Liver (tissue), 9 donors: ENCODE results near the gene CALML6. TPM values are rescaled to one million over a fixed set of nuclear protein-coding genes. Genes with fewer than 3 reads are reported as not detected.

Source experiments
- DNase-seq: peaks from one replicate; pipeline ENCODE4 v3.0.0-alpha.2; 2017; ENCODE audit warnings: low spot score
- H3K27ac ChIP-seq, 2 donors: one replicate each; pipeline ENCODE4 v1.7.0; 2013; ENCODE audit warnings: inconsistent platforms in 2 of 2, low read length in 2 of 2, control low read depth in 1 of 2, low read depth in 1 of 2, mild to moderate bottlenecking in 1 of 2
- H3K27me3 ChIP-seq, 4 donors: one replicate each; pipeline versions ENCODE4 v1.6.1 to v1.7.0; 2013; ENCODE audit warnings: low read length in 3 of 4, inconsistent platforms in 1 of 4, mild to moderate bottlenecking in 1 of 4, moderate library complexity in 1 of 4; ENCODE audit not compliant: control insufficient read depth in 4 of 4, insufficient read depth in 4 of 4
- H3K36me3 ChIP-seq, 4 donors: one replicate each; pipeline versions ENCODE4 v1.6.1 to v1.7.0; 2013; ENCODE audit warnings: low read length in 3 of 4, mild to moderate bottlenecking in 3 of 4, low read depth in 1 of 4, moderate library complexity in 1 of 4; ENCODE audit not compliant: control insufficient read depth in 4 of 4, insufficient read depth in 3 of 4
- H3K4me1 ChIP-seq, 4 donors: one replicate each; pipeline versions ENCODE4 v1.6.1 to v1.7.0; 2013; ENCODE audit warnings: low read length in 3 of 4, mild to moderate bottlenecking in 3 of 4, moderate library complexity in 1 of 4; ENCODE audit not compliant: control insufficient read depth in 4 of 4, insufficient read depth in 4 of 4
- H3K4me3 ChIP-seq, 3 donors: one replicate each; pipeline versions ENCODE4 v1.6.1 to v1.7.0; 2013; ENCODE audit warnings: low read length in 3 of 3, control low read depth in 1 of 3, low read depth in 1 of 3, mild to moderate bottlenecking in 1 of 3
- H3K9ac ChIP-seq, 2 donors: one replicate each; pipeline ENCODE4 v1.7.0; 2013; ENCODE audit warnings: low read length in 2 of 2, mild to moderate bottlenecking in 2 of 2, moderate library complexity in 2 of 2, control low read depth in 1 of 2, low read depth in 1 of 2
- H3K9me3 ChIP-seq, 4 donors: one replicate each; pipeline versions ENCODE4 v1.6.1 to v1.7.0; 2013; ENCODE audit warnings: low read length in 3 of 4; ENCODE audit not compliant: control insufficient read depth in 4 of 4
- EGR1 ChIP-seq, 2 donors: IDR thresholded peaks; 2 replicates each; pipeline ENCODE4 v1.6.1; 2016 to 2018; ENCODE audit warnings: antibody characterized with exemption in 2 of 2, low read depth in 2 of 2
- FOXA1 ChIP-seq: IDR thresholded peaks from 2 replicates; pipeline ENCODE4 v1.6.1; 2016; ENCODE audit warnings: antibody characterized with exemption
- FOXA2 ChIP-seq: IDR thresholded peaks from 2 replicates; pipeline ENCODE4 v1.6.1; 2016; ENCODE audit warnings: antibody characterized with exemption
- GABPA ChIP-seq, 2 donors: IDR thresholded peaks in 1 of 2; conservative IDR thresholded peaks in 1 of 2; 2 replicates each; pipeline ENCODE4 v1.6.1; 2016; ENCODE audit warnings: antibody characterized with exemption in 2 of 2, mild to moderate bottlenecking in 1 of 2, moderate library complexity in 1 of 2
- HNF4A ChIP-seq, 2 donors: conservative IDR thresholded peaks; 2 replicates each; pipeline ENCODE4 v1.6.1; 2016; ENCODE audit warnings: antibody characterized with exemption in 2 of 2, mild to moderate bottlenecking in 2 of 2
- HNF4G ChIP-seq: IDR thresholded peaks from 2 replicates; pipeline ENCODE4 v1.6.1; 2016; ENCODE audit warnings: antibody characterized with exemption
- JUND ChIP-seq, 2 donors: IDR thresholded peaks; 2 replicates each; pipeline ENCODE4 v1.6.1; 2016; ENCODE audit warnings: antibody characterized with exemption in 2 of 2
- NR2F2 ChIP-seq: IDR thresholded peaks from 2 replicates; pipeline ENCODE4 v1.6.1; 2016; ENCODE audit warnings: antibody characterized with exemption
- RAD21 ChIP-seq, 2 donors: IDR thresholded peaks; 2 replicates each; pipeline ENCODE4 v1.6.1; 2016; ENCODE audit warnings: antibody characterized with exemption in 2 of 2, mild to moderate bottlenecking in 2 of 2
- RXRA ChIP-seq, 2 donors: IDR thresholded peaks; 2 replicates each; pipeline ENCODE4 v1.6.1; 2017 to 2018; ENCODE audit warnings: antibody characterized with exemption in 2 of 2, mild to moderate bottlenecking in 1 of 2
- SP1 ChIP-seq: IDR thresholded peaks from 2 replicates; pipeline ENCODE4 v1.6.1; 2018; ENCODE audit warnings: antibody characterized with exemption, mild to moderate bottlenecking
- TAF1 ChIP-seq: conservative IDR thresholded peaks from 2 replicates; pipeline ENCODE4 v1.6.1; 2016; ENCODE audit warnings: antibody characterized with exemption, mild to moderate bottlenecking
- YY1 ChIP-seq: IDR thresholded peaks from 2 replicates; pipeline ENCODE4 v1.6.1; 2016; ENCODE audit warnings: antibody characterized with exemption, mild to moderate bottlenecking
- WGBS: extraction: QIAGEN DNeasy Blood & Tissue Kit; methylation state at CpG from one replicate; pipeline ENCODE4 v1.1.7; 2013; 5-methylcytosine and 5-hydroxymethylcytosine counted together
- polyA plus RNA-seq, 2 donors: library from polyadenylated mRNA; stranded (reverse) in 1 of 2; unstranded in 1 of 2; fragments of 200-250 nt in 1 of 2; fragments of >200 nt in 1 of 2; fragmentation: Nextera tagmentation in 1 of 2; extraction: Ambion mirVana in 1 of 2; gene quantifications; one replicate each; pipeline versions ENCODE4 v1.2.1 to v1.2.3, GENCODE V29; 2013 to 2015
- total RNA-seq, 2 donors: library from RNA; depleted of rRNA; stranded (reverse); fragments of >200 nt; gene quantifications; one replicate each; pipeline ENCODE4 v1.2.3, GENCODE V29; 2014
- TF ChIP-seq, protein P1 (sequence below): IDR thresholded peaks from 2 replicates; pipeline ENCODE4 v1.6.1; 2016; ENCODE audit warnings: antibody characterized with exemption
- TF ChIP-seq, protein P2 (sequence below): IDR thresholded peaks from 2 replicates; pipeline ENCODE4 v1.6.1; 2016; ENCODE audit warnings: antibody characterized with exemption, mild to moderate bottlenecking
- TF ChIP-seq, protein P3 (sequence below): fragments of 150-350 bp; IDR thresholded peaks from 2 replicates; pipeline ENCODE4 v1.5.1; 2017; ENCODE audit warnings: improper control_type of control experiment, low read depth, low read length; ENCODE audit not compliant: missing input control
- TF ChIP-seq, protein P4 (sequence below): IDR thresholded peaks from 2 replicates; pipeline ENCODE4 v1.6.1; 2016; ENCODE audit warnings: antibody characterized with exemption
- TF ChIP-seq, protein P5 (sequence below): IDR thresholded peaks from 2 replicates; pipeline ENCODE4 v1.6.1; 2016; ENCODE audit warnings: antibody characterized with exemption
- donor health status: healthy.
- donor health status: healthy.
- donor health status: healthy.
- donor health status: healthy.
- donor health status: healthy.

CALML6 gene
- total and polyA plus RNA-seq, 4 donors: 0.15 to 0.67 (median 0.47) TPM; not detected in 1

DNA sequence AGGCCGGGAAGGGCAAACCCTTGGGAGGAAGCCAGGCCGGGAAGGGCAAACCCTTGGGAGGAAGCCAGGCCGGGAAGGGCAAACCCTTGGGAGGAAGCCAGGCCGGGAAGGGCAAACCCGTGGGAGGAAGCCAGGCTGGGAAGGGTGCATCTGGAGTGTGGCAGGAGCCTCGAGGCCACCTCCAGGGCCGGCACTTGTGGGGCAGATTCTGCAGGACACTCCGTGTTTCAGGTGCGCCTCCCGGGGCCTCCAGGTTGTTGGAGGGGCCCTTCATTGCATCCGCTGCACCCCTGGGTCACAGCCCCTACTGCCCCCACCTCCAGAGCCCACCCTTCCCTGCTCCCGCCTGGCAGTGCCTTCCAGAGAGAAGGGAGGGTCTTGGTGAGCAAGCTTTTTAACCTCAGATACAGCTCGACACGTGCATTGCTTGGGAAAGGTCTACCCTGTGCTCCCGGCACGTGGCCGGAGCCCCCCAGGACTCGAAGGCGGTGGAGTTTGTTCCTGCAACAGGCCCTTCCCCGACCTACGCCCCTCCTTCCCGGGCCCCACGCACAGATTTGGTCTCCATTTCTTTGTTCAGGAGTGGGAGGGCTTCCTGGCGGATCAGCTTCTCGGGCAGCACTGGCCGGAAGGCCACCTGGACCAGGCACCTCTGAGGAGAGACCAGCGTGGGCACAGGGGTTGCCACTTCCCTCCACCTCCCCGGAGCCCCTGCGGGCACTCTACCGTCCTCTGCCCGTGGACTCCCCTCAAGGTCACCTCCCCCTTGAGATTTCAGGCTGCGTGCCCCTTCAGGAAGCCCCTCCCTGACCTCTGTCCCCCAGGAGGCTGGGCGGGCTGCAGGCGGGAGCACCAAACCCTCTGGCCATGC lies 13.4 kb downstream of the CALML6 start:
- Histone ChIP-seq H3K9ac (no peak overlapping the region), H3K4me3 (no peak overlapping the region), H3K27ac (no peak overlapping the region), H3K27me3 (no peaks in the 10 kb centered on the region), H3K4me1 (peaks cover 6 to 16% (median 10%) of the 10 kb centered on the region in 4 donors), H3K36me3 (no peaks in the 10 kb centered on the region), H3K9me3 (no peaks in the 10 kb centered on the region)
- DNase-seq: no peak
- TF ChIP-seq RXRA (IDR thresholded peaks at IDR 0.05) (peak in 1 of 2 donors; percentile 47), HNF4G (no peak), EGR1 (IDR thresholded peaks at IDR 0.05; ENCODE audit: low read depth in 2 of 2) (peak; percentile 50 to 73), HNF4A (conservative IDR thresholded peaks at IDR 0.05) (peak in 1 of 2 donors; percentile 11), RAD21 (IDR thresholded peaks at IDR 0.05) (no peak), TAF1 (no peak), NR2F2 (peak; percentile 42)
- 67% methylated on average over 33 of the region's 34 CpGs for WGBS

DNA sequence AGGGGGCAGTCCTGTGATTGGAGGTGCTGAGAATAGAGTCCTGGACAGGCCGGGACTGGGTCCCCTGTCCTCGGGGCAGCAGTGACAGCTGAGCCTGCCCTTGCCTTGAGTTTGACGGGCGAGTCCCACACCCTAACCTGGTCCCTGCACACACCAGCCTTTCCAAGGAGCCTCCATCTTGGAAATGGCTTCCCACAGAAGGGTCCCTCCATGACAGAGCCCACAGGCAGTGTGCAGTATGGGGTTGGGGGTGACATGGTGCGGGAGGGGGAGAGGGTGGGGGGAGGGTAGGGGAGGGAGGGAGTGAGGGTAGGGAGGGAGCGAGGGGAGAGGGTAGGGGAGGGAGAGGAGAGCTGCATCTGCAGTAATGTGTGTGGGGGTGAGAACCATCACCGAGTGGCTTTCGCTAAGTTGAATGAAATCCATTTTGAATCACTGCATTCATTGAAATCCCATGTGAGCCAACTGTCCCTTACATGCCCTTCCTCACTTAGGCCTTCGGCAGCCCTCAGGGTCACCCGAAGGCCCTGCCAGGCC lies 14.1 kb downstream of the CALML6 start:
- DNase-seq: no peak
- no peaks in the 10 kb centered on the region for H3K9me3 ChIP-seq
- TF ChIP-seq EGR1 (IDR thresholded peaks at IDR 0.05; ENCODE audit: low read depth in 2 of 2) (no peak), GABPA (IDR thresholded peaks at IDR 0.05 in 1 of 2, conservative IDR thresholded peaks at IDR 0.05 in 1 of 2) (no peak), HNF4G (no peak), FOXA1 (no peak), JUND (IDR thresholded peaks at IDR 0.05) (no peak), RXRA (IDR thresholded peaks at IDR 0.05) (no peak), YY1 (no peak), RAD21 (IDR thresholded peaks at IDR 0.05) (no peak), TAF1 (no peak), HNF4A (conservative IDR thresholded peaks at IDR 0.05) (no peak), SP1 (no peak), NR2F2 (no peak), FOXA2 (no peak)
- TF ChIP-seq, protein P1, sequence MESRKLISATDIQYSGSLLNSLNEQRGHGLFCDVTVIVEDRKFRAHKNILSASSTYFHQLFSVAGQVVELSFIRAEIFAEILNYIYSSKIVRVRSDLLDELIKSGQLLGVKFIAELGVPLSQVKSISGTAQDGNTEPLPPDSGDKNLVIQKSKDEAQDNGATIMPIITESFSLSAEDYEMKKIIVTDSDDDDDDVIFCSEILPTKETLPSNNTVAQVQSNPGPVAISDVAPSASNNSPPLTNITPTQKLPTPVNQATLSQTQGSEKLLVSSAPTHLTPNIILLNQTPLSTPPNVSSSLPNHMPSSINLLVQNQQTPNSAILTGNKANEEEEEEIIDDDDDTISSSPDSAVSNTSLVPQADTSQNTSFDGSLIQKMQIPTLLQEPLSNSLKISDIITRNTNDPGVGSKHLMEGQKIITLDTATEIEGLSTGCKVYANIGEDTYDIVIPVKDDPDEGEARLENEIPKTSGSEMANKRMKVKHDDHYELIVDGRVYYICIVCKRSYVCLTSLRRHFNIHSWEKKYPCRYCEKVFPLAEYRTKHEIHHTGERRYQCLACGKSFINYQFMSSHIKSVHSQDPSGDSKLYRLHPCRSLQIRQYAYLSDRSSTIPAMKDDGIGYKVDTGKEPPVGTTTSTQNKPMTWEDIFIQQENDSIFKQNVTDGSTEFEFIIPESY: no peak
- TF ChIP-seq, protein P2, sequence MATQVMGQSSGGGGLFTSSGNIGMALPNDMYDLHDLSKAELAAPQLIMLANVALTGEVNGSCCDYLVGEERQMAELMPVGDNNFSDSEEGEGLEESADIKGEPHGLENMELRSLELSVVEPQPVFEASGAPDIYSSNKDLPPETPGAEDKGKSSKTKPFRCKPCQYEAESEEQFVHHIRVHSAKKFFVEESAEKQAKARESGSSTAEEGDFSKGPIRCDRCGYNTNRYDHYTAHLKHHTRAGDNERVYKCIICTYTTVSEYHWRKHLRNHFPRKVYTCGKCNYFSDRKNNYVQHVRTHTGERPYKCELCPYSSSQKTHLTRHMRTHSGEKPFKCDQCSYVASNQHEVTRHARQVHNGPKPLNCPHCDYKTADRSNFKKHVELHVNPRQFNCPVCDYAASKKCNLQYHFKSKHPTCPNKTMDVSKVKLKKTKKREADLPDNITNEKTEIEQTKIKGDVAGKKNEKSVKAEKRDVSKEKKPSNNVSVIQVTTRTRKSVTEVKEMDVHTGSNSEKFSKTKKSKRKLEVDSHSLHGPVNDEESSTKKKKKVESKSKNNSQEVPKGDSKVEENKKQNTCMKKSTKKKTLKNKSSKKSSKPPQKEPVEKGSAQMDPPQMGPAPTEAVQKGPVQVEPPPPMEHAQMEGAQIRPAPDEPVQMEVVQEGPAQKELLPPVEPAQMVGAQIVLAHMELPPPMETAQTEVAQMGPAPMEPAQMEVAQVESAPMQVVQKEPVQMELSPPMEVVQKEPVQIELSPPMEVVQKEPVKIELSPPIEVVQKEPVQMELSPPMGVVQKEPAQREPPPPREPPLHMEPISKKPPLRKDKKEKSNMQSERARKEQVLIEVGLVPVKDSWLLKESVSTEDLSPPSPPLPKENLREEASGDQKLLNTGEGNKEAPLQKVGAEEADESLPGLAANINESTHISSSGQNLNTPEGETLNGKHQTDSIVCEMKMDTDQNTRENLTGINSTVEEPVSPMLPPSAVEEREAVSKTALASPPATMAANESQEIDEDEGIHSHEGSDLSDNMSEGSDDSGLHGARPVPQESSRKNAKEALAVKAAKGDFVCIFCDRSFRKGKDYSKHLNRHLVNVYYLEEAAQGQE: no peak
- TF ChIP-seq, protein P3, sequence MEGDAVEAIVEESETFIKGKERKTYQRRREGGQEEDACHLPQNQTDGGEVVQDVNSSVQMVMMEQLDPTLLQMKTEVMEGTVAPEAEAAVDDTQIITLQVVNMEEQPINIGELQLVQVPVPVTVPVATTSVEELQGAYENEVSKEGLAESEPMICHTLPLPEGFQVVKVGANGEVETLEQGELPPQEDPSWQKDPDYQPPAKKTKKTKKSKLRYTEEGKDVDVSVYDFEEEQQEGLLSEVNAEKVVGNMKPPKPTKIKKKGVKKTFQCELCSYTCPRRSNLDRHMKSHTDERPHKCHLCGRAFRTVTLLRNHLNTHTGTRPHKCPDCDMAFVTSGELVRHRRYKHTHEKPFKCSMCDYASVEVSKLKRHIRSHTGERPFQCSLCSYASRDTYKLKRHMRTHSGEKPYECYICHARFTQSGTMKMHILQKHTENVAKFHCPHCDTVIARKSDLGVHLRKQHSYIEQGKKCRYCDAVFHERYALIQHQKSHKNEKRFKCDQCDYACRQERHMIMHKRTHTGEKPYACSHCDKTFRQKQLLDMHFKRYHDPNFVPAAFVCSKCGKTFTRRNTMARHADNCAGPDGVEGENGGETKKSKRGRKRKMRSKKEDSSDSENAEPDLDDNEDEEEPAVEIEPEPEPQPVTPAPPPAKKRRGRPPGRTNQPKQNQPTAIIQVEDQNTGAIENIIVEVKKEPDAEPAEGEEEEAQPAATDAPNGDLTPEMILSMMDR: no peak
- TF ChIP-seq, protein P4, sequence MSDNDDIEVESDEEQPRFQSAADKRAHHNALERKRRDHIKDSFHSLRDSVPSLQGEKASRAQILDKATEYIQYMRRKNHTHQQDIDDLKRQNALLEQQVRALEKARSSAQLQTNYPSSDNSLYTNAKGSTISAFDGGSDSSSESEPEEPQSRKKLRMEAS: no peak
- TF ChIP-seq, protein P5, sequence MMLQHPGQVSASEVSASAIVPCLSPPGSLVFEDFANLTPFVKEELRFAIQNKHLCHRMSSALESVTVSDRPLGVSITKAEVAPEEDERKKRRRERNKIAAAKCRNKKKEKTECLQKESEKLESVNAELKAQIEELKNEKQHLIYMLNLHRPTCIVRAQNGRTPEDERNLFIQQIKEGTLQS: no peak
- H3K27ac ChIP-seq: no peak overlapping the region
- H3K4me1 ChIP-seq: peaks cover 4 to 13% (median 8%) of the 10 kb centered on the region in 4 donors
- no peak overlapping the region for H3K4me3 ChIP-seq
- no peaks in the 10 kb centered on the region for H3K27me3 ChIP-seq
- 80% methylated on average over 10 of the region's 10 CpGs for WGBS
- H3K36me3 ChIP-seq: no peaks in the 10 kb centered on the region
- no peak overlapping the region for H3K9ac ChIP-seq
